SK-N-SH treated with all-trans-retinoic acid at 6 μM for 48 hours (cell line): ENCODE measurements around the gene DNASE2.

Source experiments
- ATAC-seq: fragments of 200-7000 bp; cut with Tn5 transposase; 3 replicates; pipeline ENCODE4 v1.9.1; 2020; ENCODE audit warnings: mild to moderate bottlenecking, moderate library complexity
- BACH2 ChIP-seq: fragments of 250-450 bp; sonication (Bioruptor Pico); IDR thresholded peaks from 2 replicates; pipeline ENCODE4 v1.9.0; 2021; ENCODE audit warnings: mild to moderate bottlenecking, borderline replicate concordance
- CREB5 ChIP-seq: fragments of 250-450 bp; sonication (Bioruptor Pico); IDR thresholded peaks from 2 replicates; pipeline ENCODE4 v1.5.1; 2020; ENCODE audit warnings: low read depth, mild to moderate bottlenecking, moderate library complexity
- CSDC2 ChIP-seq: fragments of 250-450 bp; sonication (Bioruptor Pico); IDR thresholded peaks from 2 replicates; pipeline ENCODE4 v1.5.0; 2020; ENCODE audit warnings: mild to moderate bottlenecking, moderate library complexity
- CSRNP3 ChIP-seq: fragments of 250-450 bp; sonication (Bioruptor Pico); IDR thresholded peaks from 2 replicates; pipeline ENCODE4 v1.5.1; 2021; ENCODE audit warnings: mild to moderate bottlenecking, moderate library complexity
- ESRRG ChIP-seq: fragments of 250-450 bp; sonication (Bioruptor Pico); IDR thresholded peaks from 2 replicates; pipeline ENCODE4 v1.6.1; 2021; ENCODE audit warnings: mild to moderate bottlenecking
- ISL1 ChIP-seq: fragments of 250-450 bp; sonication (Bioruptor Pico); IDR thresholded peaks from 2 replicates; pipeline ENCODE4 v2.1.2; 2022; ENCODE audit warnings: mild to moderate bottlenecking, moderate library complexity
- OSR1 ChIP-seq: fragments of 250-450 bp; sonication (Bioruptor Pico); IDR thresholded peaks from 2 replicates; pipeline ENCODE4 v1.8.0; 2022; ENCODE audit warnings: moderate library complexity, mild to moderate bottlenecking, inconsistent platforms
- PPARA ChIP-seq: fragments of 250-450 bp; sonication (Bioruptor Pico); IDR thresholded peaks from 2 replicates; pipeline ENCODE4 v1.5.0; 2020; ENCODE audit warnings: mild to moderate bottlenecking, borderline replicate concordance
- SNAI2 ChIP-seq: fragments of 250-450 bp; sonication (Bioruptor Pico); IDR thresholded peaks from 2 replicates; pipeline ENCODE4 v1.5.0; 2020; ENCODE audit warnings: mild to moderate bottlenecking, moderate library complexity
- TOX ChIP-seq: fragments of 250-450 bp; sonication (Bioruptor Pico); IDR thresholded peaks from 2 replicates; pipeline ENCODE4 v1.8.0; 2021; ENCODE audit warnings: mild to moderate bottlenecking, moderate library complexity, borderline replicate concordance
- TSHZ2 ChIP-seq: fragments of 250-450 bp; sonication (Bioruptor Pico); IDR thresholded peaks from 2 replicates; pipeline ENCODE4 v1.5.0; 2020; ENCODE audit warnings: mild to moderate bottlenecking, moderate library complexity
- ZC3H10 ChIP-seq: fragments of 250-450 bp; sonication (Bioruptor Pico); IDR thresholded peaks from 2 replicates; pipeline ENCODE4 v1.5.1; 2021; ENCODE audit warnings: mild to moderate bottlenecking, moderate library complexity
- ZFP3 ChIP-seq: fragments of 250-450 bp; sonication (Bioruptor Pico); IDR thresholded peaks from 2 replicates; pipeline ENCODE4 v1.5.0; 2020; ENCODE audit warnings: mild to moderate bottlenecking, moderate library complexity
- ZFP30 ChIP-seq: fragments of 450-650 bp; formaldehyde crosslinking; IDR thresholded peaks from 2 replicates; pipeline ENCODE4 v1.5.0; 2022; ENCODE audit warnings: mild to moderate bottlenecking, moderate library complexity
- ZNF565 ChIP-seq: fragments of 450-650 bp; formaldehyde crosslinking; conservative IDR thresholded peaks from 2 replicates; pipeline ENCODE4 v1.5.0; 2020; ENCODE audit warnings: low read depth, mild to moderate bottlenecking, moderate library complexity
- ZNF8 ChIP-seq: fragments of 450-650 bp; formaldehyde crosslinking; IDR thresholded peaks from 2 replicates; pipeline ENCODE4 v1.5.0; 2020; ENCODE audit warnings: mild to moderate bottlenecking, moderate library complexity
- TF ChIP-seq, protein P1 (sequence below): fragments of 250-450 bp; sonication (Bioruptor Pico); IDR thresholded peaks from 2 replicates; pipeline ENCODE4 v1.8.0; 2020; ENCODE audit warnings: mild to moderate bottlenecking, moderate library complexity, borderline replicate concordance

Gene DNASE2

GRCh38 chr19:12884926-12885748 lies 3.9 kb upstream of the DNASE2 start:
- ATAC-seq: peak; percentile 39
- TF ChIP-seq BACH2 (CRISPR knock-in tag) (no peak), TOX (CRISPR knock-in tag) (no peak), TSHZ2 (CRISPR knock-in tag) (no peak), ZC3H10 (no peak), ZNF565 (CRISPR knock-in tag) (no peak), ESRRG (no peak), ZFP3 (no peak), OSR1 (CRISPR knock-in tag) (no peak), ZFP30 (CRISPR knock-in tag) (no peak), CSDC2 (CRISPR knock-in tag) (no peak), CREB5 (CRISPR knock-in tag) (no peak), PPARA (CRISPR knock-in tag) (no peak), SNAI2 (CRISPR knock-in tag) (no peak), ISL1 (CRISPR knock-in tag) (no peak), ZNF8 (no peak)
- TF ChIP-seq, protein P1, sequence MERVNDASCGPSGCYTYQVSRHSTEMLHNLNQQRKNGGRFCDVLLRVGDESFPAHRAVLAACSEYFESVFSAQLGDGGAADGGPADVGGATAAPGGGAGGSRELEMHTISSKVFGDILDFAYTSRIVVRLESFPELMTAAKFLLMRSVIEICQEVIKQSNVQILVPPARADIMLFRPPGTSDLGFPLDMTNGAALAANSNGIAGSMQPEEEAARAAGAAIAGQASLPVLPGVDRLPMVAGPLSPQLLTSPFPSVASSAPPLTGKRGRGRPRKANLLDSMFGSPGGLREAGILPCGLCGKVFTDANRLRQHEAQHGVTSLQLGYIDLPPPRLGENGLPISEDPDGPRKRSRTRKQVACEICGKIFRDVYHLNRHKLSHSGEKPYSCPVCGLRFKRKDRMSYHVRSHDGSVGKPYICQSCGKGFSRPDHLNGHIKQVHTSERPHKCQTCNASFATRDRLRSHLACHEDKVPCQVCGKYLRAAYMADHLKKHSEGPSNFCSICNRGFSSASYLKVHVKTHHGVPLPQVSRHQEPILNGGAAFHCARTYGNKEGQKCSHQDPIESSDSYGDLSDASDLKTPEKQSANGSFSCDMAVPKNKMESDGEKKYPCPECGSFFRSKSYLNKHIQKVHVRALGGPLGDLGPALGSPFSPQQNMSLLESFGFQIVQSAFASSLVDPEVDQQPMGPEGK (CRISPR knock-in tag): no peak

DNA sequence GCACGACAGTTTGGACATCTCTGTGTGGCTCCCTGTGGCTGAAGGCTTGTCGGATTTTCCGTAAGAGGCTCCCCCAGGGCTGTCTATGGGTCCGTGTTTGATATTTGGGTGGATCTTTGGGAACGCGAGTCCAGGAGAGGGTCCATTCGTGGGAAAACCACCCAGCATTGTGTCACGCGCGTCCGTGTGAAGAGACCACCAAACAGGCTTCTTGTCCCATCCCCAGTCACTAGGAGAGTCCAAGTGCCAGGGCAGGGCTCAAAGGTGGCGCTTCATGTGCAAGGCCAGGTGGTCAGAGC lies 3.3 kb upstream of the DNASE2 start:
- TF ChIP-seq BACH2 (CRISPR knock-in tag) (0 out of 2 replicates have a peak, but pooled peaks have one; percentile 39), ZFP30 (CRISPR knock-in tag) (no peak)
- ATAC-seq: no peak

GRCh38 chr19:12884202-12884601 lies 3.0 kb upstream of the DNASE2 start:
- no peak for ATAC-seq
- no peak for TF ChIP-seq TSHZ2 (CRISPR knock-in tag)
- no peak for TF ChIP-seq TOX (CRISPR knock-in tag)
- TF ChIP-seq CSDC2 (CRISPR knock-in tag): no peak
- TF ChIP-seq CSRNP3 (CRISPR knock-in tag): no peak
- TF ChIP-seq ZNF565 (CRISPR knock-in tag): no peak
- TF ChIP-seq ZFP3: no peak
- no peak for TF ChIP-seq ESRRG
- no peak for TF ChIP-seq BACH2 (CRISPR knock-in tag)
- TF ChIP-seq, protein P1 (CRISPR knock-in tag): no peak
- TF ChIP-seq PPARA (CRISPR knock-in tag): no peak
- no peak for TF ChIP-seq ISL1 (CRISPR knock-in tag)
